IMR-90 (cell line): ENCODE results near the gene SUPT3H. TPM values are rescaled to one million over a fixed set of nuclear protein-coding genes. Genes with fewer than 3 reads are reported as not detected.

Experiments used
- ATAC-seq: fragments of 200-7000 bp; cut with Tn5 transposase; 2 replicates; pipeline ENCODE4 v1.9.1; 2020; ENCODE audit warnings: low read depth, mild to moderate bottlenecking, moderate library complexity
- BruUV-seq: library from RNA; stranded (reverse); fragments of 400-500 nt; replicated peaks from 2 replicates; lab custom pipeline; 2021; lab: Mats Ljungman, UMichigan
- CTCF ChIA-PET: fragments of 300-600 bp; formaldehyde crosslinking; extraction: SDS; loops from one replicate; lab custom pipeline; 2021; ENCODE audit warnings: antibody characterized with exemption; lab: Yijun Ruan, JAX
- POLR2A ChIA-PET: fragments of 300-600 bp; sonication (Branson Sonifier 250); formaldehyde crosslinking; loops from one replicate; lab custom pipeline; 2022; ENCODE audit warnings: antibody characterized with exemption; ENCODE audit not compliant: unreplicated experiment; lab: Charles Lee
- DNase-seq: peaks from one replicate; pipeline ENCODE4 v3.0.0; 2013
- H2AFZ ChIP-seq: replicated peaks from 2 replicates; pipeline ENCODE3; 2013; ENCODE audit warnings: low read length, mild to moderate bottlenecking; ENCODE audit not compliant: poor library complexity
- H2AK5ac ChIP-seq: 2 replicates; pipeline ENCODE4 v1.6.1; 2013; ENCODE audit warnings: low read depth, low read length, inconsistent platforms
- H2AK9ac ChIP-seq: replicated peaks from 2 replicates; pipeline ENCODE3; 2013; ENCODE audit warnings: mild to moderate bottlenecking, low read depth, low read length, moderate library complexity; ENCODE audit not compliant: poor library complexity
- H2BK120ac ChIP-seq: 2 replicates; pipeline ENCODE4 v1.6.1; 2013; ENCODE audit warnings: low read depth, low read length, inconsistent platforms
- H2BK15ac ChIP-seq: 3 replicates; pipeline ENCODE4 v1.6.1; 2013; ENCODE audit warnings: low read depth, low read length, inconsistent platforms
- H2BK20ac ChIP-seq: 2 replicates; pipeline ENCODE4 v1.6.1; 2013; ENCODE audit warnings: low read depth, mild to moderate bottlenecking, inconsistent platforms, low read length, moderate library complexity
- H2BK5ac ChIP-seq: 2 replicates; pipeline ENCODE4 v1.6.1; 2013; ENCODE audit warnings: mild to moderate bottlenecking, low read depth, low read length, inconsistent platforms; ENCODE audit not compliant: poor library complexity, severe bottlenecking
- H3K14ac ChIP-seq: replicated peaks from 2 replicates; pipeline ENCODE4 v1.6.1; 2013; ENCODE audit warnings: low read depth, low read length, inconsistent platforms
- H3K18ac ChIP-seq: 2 replicates; pipeline ENCODE4 v1.6.1; 2013; ENCODE audit warnings: low read depth, low read length, control low read depth
- H3K23ac ChIP-seq: 2 replicates; pipeline ENCODE4 v1.6.1; 2013; ENCODE audit warnings: low read depth, low read length, inconsistent platforms
- H3K27ac ChIP-seq: 2 replicates; pipeline ENCODE4 v1.5.1; 2013; ENCODE audit warnings: mild to moderate bottlenecking, control low read depth, low read length; ENCODE audit not compliant: insufficient read depth
- H3K27me3 ChIP-seq: 2 replicates; pipeline ENCODE4 v1.6.1; 2013; ENCODE audit warnings: low read length; ENCODE audit not compliant: control insufficient read depth, insufficient read depth
- H3K36me3 ChIP-seq: 2 replicates; pipeline ENCODE4 v1.6.1; 2013; ENCODE audit warnings: low read length, mixed read lengths; ENCODE audit not compliant: control insufficient read depth, insufficient read depth
- H3K4ac ChIP-seq: 2 replicates; pipeline ENCODE4 v1.6.1; 2013; ENCODE audit warnings: low read depth, low read length, inconsistent platforms
- H3K4me1 ChIP-seq: 2 replicates; pipeline ENCODE4 v1.6.1; 2013; ENCODE audit warnings: low read length, mixed read lengths; ENCODE audit not compliant: control insufficient read depth, insufficient read depth
- H3K4me2 ChIP-seq: 2 replicates; pipeline ENCODE4 v1.6.1; 2013; ENCODE audit warnings: low read depth, mild to moderate bottlenecking, control low read depth, low read length, moderate library complexity
- H3K4me3 ChIP-seq: 2 replicates; pipeline ENCODE4 v1.5.1; 2013; ENCODE audit warnings: low read depth, mild to moderate bottlenecking, control low read depth, low read length, moderate library complexity; ENCODE audit not compliant: insufficient read depth
- H3K56ac ChIP-seq: 2 replicates; pipeline ENCODE4 v1.6.1; 2013; ENCODE audit warnings: low read length, inconsistent platforms; ENCODE audit not compliant: insufficient read depth; ENCODE audit errors: extremely low read depth
- H3K79me1 ChIP-seq, 2 experiments: 2 replicates each; pipeline ENCODE4 v1.6.1; 2013; ENCODE audit warnings: low read length in 2 of 2, inconsistent platforms in 1 of 2, low read depth in 1 of 2
- H3K9ac ChIP-seq: 2 replicates; pipeline ENCODE4 v1.6.1; 2013; ENCODE audit warnings: low read depth, low read length, control low read depth
- H3K9me1 ChIP-seq: 2 replicates; pipeline ENCODE4 v1.6.1; 2013; ENCODE audit warnings: low read length, inconsistent platforms; ENCODE audit not compliant: insufficient read depth
- H3K9me3 ChIP-seq: 2 replicates; pipeline ENCODE4 v1.6.1; 2013; ENCODE audit warnings: low read length; ENCODE audit not compliant: control insufficient read depth, insufficient read depth
- H4K20me1 ChIP-seq: 2 replicates; pipeline ENCODE4 v1.6.1; 2013; ENCODE audit warnings: low read length, inconsistent platforms; ENCODE audit not compliant: insufficient read depth
- H4K5ac ChIP-seq: 2 replicates; pipeline ENCODE4 v1.6.1; 2013; ENCODE audit warnings: mild to moderate bottlenecking, low read depth, low read length, control low read depth
- H4K8ac ChIP-seq, 2 experiments: 2 replicates each; pipeline ENCODE4 v1.6.1; 2013; ENCODE audit warnings: low read depth in 2 of 2, low read length in 2 of 2, control low read depth in 1 of 2, inconsistent platforms in 1 of 2
- H4K91ac ChIP-seq: 2 replicates; pipeline ENCODE4 v1.6.1; 2013; ENCODE audit warnings: low read depth, low read length, inconsistent platforms; ENCODE audit not compliant: insufficient read depth
- BHLHE40 ChIP-seq: fragments of 150-350 bp; IDR thresholded peaks from 2 replicates; pipeline ENCODE4 v1.6.1; 2016; ENCODE audit warnings: mild to moderate bottlenecking, low read depth, low read length
- CEBPB ChIP-seq: IDR thresholded peaks from 2 replicates; pipeline ENCODE4 v1.6.1; 2012; ENCODE audit warnings: low read depth, low read length, improper control_type of control experiment
- CHD1 ChIP-seq: IDR thresholded peaks from 2 replicates; pipeline ENCODE4 v1.6.1; 2012; ENCODE audit warnings: low read depth, low read length, improper control_type of control experiment
- FOS ChIP-seq: fragments of 150-350 bp; IDR thresholded peaks from 2 replicates; pipeline ENCODE4 v1.6.1; 2016; ENCODE audit warnings: low read depth, low read length
- MAFK ChIP-seq: IDR thresholded peaks from 2 replicates; pipeline ENCODE4 v1.6.1; 2012; ENCODE audit warnings: low read depth, low read length, improper control_type of control experiment
- MXI1 ChIP-seq: IDR thresholded peaks from 2 replicates; pipeline ENCODE4 v1.6.1; 2012; ENCODE audit warnings: low read depth, mild to moderate bottlenecking, low read length, moderate library complexity, borderline replicate concordance
- NFE2L2 ChIP-seq: fragments of 150-350 bp; IDR thresholded peaks from 2 replicates; pipeline ENCODE4 v1.6.1; 2016; ENCODE audit warnings: low read depth, mild to moderate bottlenecking, low read length
- POLR2A ChIP-seq: IDR thresholded peaks from 2 replicates; pipeline ENCODE4 v1.6.1; 2012; ENCODE audit warnings: mild to moderate bottlenecking, low read depth, low read length
- RAD21 ChIP-seq: IDR thresholded peaks from 2 replicates; pipeline ENCODE4 v1.6.1; 2012; ENCODE audit warnings: low read length, improper control_type of control experiment
- RCOR1 ChIP-seq: IDR thresholded peaks from 2 replicates; pipeline ENCODE4 v1.6.1; 2012; ENCODE audit warnings: mild to moderate bottlenecking, low read length, improper control_type of control experiment; ENCODE audit not compliant: insufficient replicate concordance
- SMC3 ChIP-seq: fragments of 150-350 bp; IDR thresholded peaks from 2 replicates; pipeline ENCODE4 v1.6.1; 2016; ENCODE audit warnings: low read depth, mild to moderate bottlenecking, antibody characterized with exemption, low read length, moderate library complexity
- WGBS, 2 experiments: methylation state at CpG; one replicate each; pipeline versions ENCODE4 v1.1.5 to v1.1.7; 2013; ENCODE audit warnings: missing lambda C conversion rate in 2 of 2; ENCODE audit not compliant: insufficient read length in 1 of 2; ENCODE audit errors: extremely low coverage in 2 of 2; 5-methylcytosine and 5-hydroxymethylcytosine counted together
- dilution Hi-C: fragments of 300-500 bp; cut with HindIII; formaldehyde crosslinking; loops from one replicate; pipeline ENCODE4 v1.14.3; 2018; ENCODE audit warnings: low sequenced_read_pairs; ENCODE audit not compliant: unreplicated experiment
- in situ Hi-C: fragments of 300-500 bp; cut with MboI; formaldehyde crosslinking; loops from 3 replicates; pipeline ENCODE4 v1.14.3; 2019; ENCODE audit warnings: low sequenced_read_pairs, inconsistent platforms, mixed read lengths
- intact Hi-C: fragments of 100-400 bp; cut with micrococcal nuclease; formaldehyde crosslinking; loops from 2 replicates; pipeline ENCODE4 v1.10.0; 2022
- polyA plus RNA-seq, 3 experiments: library from polyadenylated mRNA; depleted of rRNA; stranded (reverse); fragments of >200 nt; gene quantifications; 2 replicates each; pipeline ENCODE4 v1.2.3, GENCODE V29; 2012; ENCODE audit warnings: low replicate concordance in 1 of 3
- total RNA-seq: library from RNA; depleted of rRNA; stranded (reverse); fragments of >200 nt; gene quantifications from 2 replicates; pipeline ENCODE4 v1.2.3, GENCODE V29; 2012
- TF ChIP-seq, protein P1 (sequence below): conservative IDR thresholded peaks from 2 replicates; pipeline ENCODE4 v1.5.1; 2012; ENCODE audit warnings: mild to moderate bottlenecking, low read depth, low read length, improper control_type of control experiment

Gene SUPT3H
- total and polyA plus RNA-seq, 2 of the 4 experiments (the other 2 are of a cell fraction): 4.5 to 5.0 TPM

GRCh38 chr6:45009576-45009975, 368.2 kb downstream of the SUPT3H start:
- ChIA-PET POLR2A (no interaction called here), CTCF (no interaction called here)
- Histone ChIP-seq H2BK120ac (no peak overlapping the region), H3K9me1 (no peaks in the 10 kb centered on the region), H2BK5ac (no peak overlapping the region), H3K4me2 (no peak overlapping the region), H3K4ac (no peak overlapping the region), H2AK5ac (no peak overlapping the region), H3K9me3 (no peaks in the 10 kb centered on the region), H2AFZ (no peak overlapping the region), H4K5ac (no peak overlapping the region), H3K56ac (no peak overlapping the region), H3K27ac (no peak overlapping the region), H3K79me1 (no peaks in the 10 kb centered on the region), H3K14ac (no peak overlapping the region), H4K91ac (no peak overlapping the region), H3K9ac (no peak overlapping the region), H3K36me3 (no peaks in the 10 kb centered on the region), H3K23ac (no peak overlapping the region), H3K18ac (no peak overlapping the region), H3K4me3 (no peak overlapping the region), H3K27me3 (no peaks in the 10 kb centered on the region), H4K8ac (no peak overlapping the region), H4K20me1 (no peaks in the 10 kb centered on the region), H2BK15ac (no peak overlapping the region), H2BK20ac (no peak overlapping the region), H3K4me1 (no peaks in the 10 kb centered on the region), H2AK9ac (no peak overlapping the region)
- no peak for ATAC-seq
- no peak for TF ChIP-seq CHD1
- no peak for TF ChIP-seq POLR2A
- no peak for TF ChIP-seq FOS
- TF ChIP-seq NFE2L2: no peak
- no peak for TF ChIP-seq CEBPB
- TF ChIP-seq MXI1: no peak
- TF ChIP-seq BHLHE40: no peak
- TF ChIP-seq, protein P1, sequence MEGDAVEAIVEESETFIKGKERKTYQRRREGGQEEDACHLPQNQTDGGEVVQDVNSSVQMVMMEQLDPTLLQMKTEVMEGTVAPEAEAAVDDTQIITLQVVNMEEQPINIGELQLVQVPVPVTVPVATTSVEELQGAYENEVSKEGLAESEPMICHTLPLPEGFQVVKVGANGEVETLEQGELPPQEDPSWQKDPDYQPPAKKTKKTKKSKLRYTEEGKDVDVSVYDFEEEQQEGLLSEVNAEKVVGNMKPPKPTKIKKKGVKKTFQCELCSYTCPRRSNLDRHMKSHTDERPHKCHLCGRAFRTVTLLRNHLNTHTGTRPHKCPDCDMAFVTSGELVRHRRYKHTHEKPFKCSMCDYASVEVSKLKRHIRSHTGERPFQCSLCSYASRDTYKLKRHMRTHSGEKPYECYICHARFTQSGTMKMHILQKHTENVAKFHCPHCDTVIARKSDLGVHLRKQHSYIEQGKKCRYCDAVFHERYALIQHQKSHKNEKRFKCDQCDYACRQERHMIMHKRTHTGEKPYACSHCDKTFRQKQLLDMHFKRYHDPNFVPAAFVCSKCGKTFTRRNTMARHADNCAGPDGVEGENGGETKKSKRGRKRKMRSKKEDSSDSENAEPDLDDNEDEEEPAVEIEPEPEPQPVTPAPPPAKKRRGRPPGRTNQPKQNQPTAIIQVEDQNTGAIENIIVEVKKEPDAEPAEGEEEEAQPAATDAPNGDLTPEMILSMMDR: no peak
- no peak for TF ChIP-seq RAD21
- TF ChIP-seq RCOR1: no peak
- TF ChIP-seq MAFK: no peak
- no peak for TF ChIP-seq SMC3
- intact Hi-C loops: no loop called here
- WGBS, 2 experiments: no CpG with 5 or more reads among the region's 3 CpGs
- in situ Hi-C loops: no loop called here
- dilution Hi-C loops: no loop called here
- BruUV-seq: no TSS peak
- DNase-seq: no peak
